Activated T-helper 1 cell treated with anti-CD3 and anti-CD28 coated beads, Interleukin-2, amount 50 U/mL, for 16 hours (primary cell): ENCODE data around the gene TNN.

ENCODE experiments used
- DNase-seq, 2 donors: peaks; one replicate each; pipeline ENCODE4 v3.0.0-alpha.2; 2020; ENCODE audit warnings: low read depth in 1 of 2, low spot score in 1 of 2

TNN gene

DNA sequence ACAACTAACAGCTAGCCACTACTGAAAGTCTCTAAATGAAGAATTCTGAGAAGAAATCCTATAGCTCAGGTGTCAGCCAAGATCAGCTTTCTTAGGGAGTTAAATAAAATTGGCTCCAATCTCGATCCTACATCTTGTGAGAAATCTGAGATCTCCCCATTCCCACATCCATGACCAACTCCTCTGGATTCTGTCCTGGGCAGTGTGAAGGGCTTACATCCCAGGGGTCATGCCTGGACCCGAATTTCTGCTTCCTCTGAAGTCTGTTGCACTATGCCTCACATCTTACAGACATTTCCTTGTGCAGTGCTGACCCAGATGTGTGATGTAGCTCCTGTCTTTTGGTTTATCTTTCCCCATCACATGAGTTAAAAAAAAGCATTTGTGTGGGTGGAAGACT is 4.8 kb upstream of the TNN start:
- no peak for DNase-seq

DNA sequence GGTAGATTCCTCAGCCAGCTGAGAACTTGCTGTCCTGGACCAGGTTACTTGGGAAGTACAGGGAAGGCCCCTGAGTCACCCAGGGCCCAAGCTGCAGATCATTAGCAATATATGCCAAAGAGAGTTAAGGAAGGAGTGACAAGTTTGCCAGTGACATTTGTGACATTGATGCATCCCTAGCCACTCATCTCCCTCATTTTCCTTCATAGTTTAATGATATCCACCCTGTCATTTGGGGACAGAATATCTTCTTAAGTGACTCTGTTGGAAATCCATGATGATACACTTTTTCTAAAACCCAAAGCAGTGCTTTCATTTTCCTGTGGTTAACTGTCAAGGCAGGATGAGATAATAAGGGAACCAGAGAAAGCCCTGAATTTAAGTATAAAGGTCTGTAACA is 3.2 kb downstream of the TNN start:
- no peak for DNase-seq

DNA sequence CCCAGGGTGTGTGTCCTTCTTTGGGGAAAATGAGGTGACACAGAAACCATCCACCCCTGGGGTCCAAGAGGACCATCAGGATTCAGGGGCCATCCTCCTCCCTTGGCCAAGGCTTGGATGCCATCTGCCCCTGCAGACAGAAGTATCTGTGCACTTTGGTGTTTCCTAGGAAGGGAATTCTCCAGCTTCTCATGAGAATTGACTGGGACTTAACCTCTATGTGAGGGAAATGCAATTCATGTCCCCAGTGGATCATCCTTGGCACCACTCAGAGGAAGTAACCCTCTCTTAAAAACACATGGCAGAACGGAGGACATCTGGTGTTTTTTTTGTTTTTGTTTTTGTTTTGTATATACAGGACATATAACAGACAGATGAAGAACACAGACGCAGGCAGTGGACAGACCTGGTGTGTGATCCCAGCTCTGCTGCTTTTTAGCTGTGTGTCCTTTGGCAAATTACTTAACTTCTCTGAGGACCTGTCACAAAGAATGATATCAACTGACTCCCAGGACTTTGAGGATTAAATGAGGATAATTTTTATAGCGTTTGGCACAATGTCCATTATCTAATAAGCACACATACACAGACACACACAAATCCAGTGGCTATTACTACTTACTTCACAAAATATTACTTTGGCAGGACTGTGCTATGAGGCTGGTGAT is 3.8 kb downstream of the TNN start:
- DNase-seq, result no peak

DNA sequence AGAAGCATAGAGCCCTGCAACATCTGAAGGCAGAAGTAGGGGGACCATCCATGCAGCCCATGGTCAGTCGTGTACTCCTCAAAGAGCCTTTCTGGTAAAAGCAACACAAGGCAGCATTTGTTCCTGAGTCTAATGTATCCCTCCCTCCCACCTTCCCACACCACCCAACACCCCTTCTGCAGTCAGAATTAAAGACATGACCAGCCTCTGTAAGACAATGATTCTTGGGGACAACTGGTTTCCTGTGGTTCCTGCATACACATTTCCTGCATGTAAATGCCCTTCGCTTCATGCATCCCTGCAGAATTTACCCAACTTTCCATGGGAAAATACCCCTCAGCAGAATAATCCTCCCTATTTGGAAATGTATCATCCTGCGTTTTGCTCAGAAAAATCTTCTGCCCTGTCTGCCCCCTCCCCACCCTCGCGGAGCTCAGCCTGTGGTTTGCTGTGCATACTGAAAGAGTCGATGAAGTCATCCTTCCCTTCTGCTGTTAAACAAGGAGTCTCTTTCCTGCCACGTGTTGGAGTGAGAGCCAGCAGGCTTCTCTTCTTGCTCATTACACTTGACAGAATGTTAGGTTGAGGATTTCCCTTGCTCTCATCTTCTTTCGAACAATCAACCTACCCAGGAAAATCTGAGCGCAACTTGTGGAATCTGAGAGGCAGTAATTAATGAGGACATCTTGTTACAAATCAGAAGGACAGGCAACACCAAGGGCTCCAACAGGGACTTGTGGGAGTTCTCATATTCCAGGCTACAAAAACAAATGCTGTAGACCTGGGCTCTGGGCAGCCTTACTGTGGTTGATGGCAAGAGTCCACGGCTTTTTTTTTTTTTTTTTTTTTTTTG is 4.7 kb downstream of the TNN start:
- DNase-seq, result no peak

DNA sequence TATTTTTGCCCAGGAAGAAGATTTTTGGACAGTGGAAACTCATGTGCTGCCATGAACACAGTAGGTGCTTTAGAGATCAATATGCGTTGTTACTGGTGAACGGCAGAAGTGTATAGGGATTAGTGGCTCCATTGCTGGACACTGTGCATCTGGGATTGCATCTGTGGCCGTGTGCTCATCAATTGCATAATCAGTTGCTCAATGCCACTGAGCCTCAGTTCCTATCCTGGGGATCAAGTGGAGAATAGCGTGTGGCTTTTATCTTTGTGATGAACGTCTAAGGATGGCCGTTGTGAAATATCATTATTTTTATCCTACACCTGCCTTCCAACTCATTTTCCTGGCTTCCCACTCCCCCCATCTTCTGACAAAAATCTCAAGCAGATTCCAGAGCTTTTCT is 5.4 kb downstream of the TNN start:
- no peak for DNase-seq

DNA sequence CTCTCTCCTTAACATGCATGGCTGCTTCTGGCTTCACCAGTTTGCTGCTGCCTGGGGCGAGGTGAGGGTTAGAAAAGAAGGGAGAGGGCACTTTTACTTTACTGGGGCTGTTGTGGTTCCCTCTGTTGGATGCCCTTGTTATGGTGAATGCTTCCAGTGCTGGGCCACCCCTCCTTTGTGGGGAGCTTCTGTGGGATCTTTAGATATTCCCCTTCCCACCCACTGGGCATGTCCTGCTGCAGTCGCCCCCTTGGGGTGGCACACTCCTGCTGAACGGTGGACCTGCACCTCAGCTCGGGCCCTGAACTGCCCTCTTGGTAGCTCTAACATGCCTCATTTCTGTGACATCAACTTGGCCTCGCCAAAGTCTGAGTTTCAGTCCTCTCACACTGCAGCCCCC is 6.0 kb downstream of the TNN start:
- no peak for DNase-seq

DNA sequence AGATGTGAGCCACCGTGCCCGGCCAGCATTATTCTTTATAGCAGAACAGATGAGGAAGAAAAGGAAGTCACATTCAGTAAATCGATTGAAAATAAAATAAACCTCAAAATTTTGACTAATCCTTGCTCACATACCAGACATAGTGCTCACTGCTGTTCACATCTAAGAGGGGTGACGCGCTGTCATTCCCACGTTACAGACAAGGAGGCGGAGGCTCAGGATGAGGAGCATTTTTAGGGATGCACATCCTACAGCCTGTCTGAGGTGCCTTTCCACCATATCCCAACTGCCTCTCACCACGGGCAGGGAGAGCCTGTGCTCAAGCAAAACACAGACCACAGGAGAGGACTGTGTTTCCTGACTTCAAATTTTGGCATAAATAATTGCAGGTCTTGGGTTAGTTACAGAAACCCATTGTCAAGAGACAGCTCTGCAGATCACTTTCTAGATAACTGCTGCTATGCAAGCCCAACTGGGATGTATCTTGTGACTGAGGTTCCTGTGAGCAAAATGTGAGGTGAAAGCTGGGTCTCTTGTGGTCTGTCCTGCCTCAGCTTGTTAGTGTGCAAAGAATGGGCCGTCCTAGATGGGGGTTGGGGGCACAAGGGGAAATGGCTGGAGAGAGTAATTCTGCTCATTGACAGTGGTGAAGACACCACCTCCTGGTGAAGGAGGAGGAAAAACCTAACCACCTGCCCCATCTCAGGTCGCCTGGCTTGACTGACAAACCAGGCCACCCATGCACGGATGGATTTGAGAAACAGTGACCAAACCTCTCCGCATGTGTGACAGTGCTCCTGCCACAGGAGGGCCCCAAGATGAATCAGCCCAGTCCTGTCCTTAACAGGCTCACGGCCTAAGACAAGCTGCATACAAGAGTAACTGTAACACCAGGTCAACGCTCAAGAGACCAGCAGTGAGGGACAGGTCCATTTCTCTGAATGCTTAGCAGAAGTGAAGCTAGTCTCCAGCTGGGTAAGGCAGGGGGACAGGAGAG is 8.2 kb downstream of the TNN start:
- DNase-seq, result no peak

DNA sequence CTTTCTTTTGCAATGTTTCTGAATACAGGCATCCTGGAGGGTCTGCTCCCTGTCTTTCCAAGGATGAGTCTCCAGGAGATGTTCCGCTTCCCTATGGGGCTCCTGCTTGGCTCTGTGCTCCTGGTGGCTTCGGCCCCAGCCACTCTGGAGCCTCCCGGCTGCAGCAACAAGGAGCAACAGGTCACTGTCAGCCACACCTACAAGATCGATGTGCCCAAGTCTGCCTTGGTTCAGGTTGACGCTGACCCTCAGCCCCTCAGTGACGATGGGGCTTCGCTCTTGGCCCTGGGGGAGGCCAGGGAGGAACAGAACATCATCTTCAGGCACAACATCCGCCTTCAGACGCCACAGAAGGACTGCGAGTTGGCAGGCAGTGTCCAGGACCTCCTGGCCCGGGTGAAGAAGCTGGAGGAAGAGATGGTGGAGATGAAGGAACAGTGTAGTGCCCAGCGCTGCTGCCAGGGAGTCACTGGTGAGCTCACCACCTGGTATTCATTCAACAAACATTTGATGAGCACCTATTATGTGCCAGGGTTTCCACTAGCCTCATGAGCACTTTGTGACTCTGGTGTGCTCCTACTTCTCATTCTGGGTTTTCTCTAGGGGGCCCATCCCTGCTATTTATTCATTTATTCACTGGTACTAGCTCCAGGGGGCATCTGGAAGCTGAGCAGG is 9.9 kb downstream of the TNN start:
- DNase-seq, result no peak

DNA sequence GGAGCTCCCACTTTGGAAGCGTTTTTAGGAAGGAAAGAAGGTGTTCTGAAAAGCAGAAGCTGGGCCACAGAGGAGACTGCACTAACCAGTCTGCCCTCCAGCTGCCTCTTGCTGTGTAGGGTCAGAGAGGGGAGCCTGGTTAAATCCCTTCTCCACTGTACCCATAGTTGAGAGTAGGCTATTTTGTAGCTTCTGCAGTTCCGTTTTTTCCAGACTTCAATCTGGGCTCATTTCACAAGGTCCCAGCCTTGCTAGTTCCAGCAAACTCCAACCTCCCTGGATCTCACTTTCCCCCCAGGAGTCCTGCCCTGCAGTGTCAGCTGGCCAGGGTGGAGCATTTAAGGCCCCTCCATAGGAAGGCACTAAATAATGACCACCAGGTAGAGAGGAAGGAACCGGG is 11.0 kb downstream of the TNN start:
- no peak for DNase-seq

DNA sequence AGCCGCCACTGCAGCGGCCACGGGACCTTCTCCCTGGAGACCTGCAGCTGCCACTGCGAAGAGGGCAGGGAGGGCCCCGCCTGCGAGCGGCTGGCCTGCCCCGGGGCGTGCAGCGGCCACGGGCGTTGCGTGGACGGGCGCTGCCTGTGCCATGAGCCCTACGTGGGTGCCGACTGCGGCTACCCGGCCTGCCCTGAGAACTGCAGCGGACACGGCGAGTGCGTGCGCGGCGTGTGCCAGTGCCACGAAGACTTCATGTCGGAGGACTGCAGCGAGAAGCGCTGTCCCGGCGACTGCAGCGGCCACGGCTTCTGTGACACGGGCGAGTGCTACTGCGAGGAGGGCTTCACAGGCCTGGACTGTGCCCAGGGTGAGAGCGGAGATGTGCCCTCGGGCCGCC is 11.7 kb downstream of the TNN start:
- DNase-seq, result no peak

DNA sequence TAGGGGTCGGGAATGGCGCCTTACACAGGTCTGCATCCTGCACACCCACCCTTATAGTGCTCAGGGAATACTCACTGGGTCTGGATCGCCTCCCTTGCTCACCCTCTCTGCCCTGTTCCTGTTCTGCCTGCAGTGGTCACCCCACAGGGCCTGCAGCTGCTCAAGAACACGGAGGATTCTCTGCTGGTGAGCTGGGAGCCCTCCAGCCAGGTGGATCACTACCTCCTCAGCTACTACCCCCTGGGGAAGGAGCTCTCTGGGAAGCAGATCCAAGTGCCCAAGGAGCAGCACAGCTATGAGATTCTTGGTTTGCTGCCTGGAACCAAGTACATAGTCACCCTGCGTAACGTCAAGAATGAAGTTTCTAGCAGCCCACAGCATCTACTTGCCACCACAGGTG is 12.4 kb downstream of the TNN start:
- DNase-seq, result no peak

DNA sequence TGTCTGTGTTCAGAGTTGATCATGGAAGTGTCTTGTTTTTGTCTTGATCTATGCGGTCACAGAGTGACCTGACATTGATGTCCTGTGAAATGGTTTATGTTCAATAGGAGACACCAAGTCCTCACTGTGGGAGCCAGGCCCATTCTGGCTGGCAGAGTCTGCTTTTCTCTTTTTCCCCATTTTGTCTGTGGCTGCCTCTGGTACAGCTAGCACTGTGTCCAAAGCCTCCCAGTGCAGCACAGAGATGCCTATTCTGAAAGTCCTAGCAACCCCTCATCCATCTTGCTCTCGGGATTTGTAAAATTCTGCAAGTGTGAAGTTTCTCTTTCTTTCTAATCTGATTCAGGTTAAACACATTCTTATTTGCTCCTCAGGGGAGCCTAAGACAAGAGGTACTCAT is 14.3 kb downstream of the TNN start:
- DNase-seq, result no peak

DNA sequence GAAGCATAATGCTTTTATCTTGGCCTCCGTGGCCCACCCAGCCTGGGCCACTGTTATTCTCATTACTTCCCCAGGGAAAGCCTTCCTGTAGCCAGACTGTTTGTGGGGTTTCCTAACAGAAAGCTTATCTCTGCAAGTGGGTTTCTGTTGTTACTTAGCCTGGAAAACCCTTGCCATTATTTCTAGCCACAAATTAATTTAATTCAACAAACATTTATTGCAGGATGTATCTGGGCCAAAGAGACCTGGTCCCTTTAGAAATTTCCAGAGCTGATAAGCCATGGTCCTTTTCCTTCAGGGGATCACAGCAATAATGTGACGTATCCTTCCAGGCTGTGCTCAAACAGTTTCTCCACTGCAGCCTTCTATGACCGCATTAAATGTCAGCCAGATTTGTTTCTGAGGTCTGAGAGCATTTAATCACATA is 20.9 kb downstream of the TNN start:
- no peak for DNase-seq

DNA sequence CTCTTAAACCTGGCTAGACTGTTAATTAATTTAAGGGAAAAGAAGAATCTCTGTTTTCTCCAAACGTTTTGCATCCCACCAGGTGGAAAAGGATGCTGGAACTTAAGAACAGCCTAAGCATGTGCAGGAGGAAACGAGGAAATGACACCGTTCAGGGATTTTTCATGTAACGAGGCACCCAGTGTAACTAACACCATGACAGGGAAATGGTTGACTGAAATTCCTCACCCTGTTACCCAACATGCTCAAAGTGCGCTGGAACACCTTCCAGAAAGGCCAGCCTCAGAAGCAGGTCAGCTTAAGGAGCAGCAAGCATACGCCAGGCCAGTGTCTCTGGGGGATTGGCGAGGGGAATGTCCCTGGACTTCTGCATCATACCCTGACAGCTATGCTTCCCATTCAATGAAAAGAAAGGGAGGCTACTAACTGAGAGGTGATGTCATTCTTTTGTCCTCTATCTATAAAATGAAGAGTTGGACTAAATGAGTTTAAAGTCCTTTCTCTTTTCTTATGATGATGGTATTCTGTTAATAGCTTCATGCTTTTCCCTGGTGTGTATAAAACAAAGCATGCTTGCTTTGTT is 21.6 kb downstream of the TNN start:
- no peak for DNase-seq

DNA sequence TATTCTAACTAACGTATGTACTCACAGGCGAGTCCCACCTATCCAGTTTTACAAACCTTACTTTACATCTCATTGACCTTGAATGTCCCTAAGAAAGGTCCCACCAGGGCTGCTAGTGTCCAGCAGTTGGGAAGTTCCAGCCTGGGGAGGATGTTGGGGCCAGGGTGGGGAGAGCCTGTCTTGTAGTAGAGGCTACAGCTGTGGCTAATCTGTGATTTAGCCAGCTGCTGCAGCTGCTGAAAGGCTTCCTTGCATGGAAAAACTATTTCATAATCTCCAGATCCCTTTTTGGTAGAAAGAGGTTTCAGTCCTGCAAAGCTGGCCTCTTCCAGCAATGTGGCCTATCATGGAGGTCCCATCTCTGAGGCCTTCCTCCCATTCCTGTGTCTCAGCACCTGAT is 23.1 kb downstream of the TNN start:
- DNase-seq, result no peak

DNA sequence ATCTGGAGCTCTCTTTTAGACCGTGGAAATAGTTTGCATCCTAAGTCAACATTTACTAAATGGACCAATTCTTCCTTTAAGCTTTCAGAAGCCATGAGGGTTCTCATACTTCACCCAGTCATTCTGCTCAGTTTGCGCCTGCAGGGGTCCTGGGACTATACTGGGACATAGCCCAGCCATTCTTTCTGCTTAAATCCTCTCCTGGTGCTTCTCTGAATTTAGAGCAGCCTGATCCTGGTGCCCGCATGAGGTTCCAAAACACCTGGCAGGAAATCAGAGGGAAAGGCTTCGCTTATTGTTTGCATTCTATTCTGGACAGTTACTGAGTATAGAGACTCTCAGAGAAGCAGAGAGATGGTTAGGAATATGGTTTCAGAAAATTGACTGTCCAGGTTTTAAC is 27.0 kb downstream of the TNN start:
- DNase-seq, result no peak

DNA sequence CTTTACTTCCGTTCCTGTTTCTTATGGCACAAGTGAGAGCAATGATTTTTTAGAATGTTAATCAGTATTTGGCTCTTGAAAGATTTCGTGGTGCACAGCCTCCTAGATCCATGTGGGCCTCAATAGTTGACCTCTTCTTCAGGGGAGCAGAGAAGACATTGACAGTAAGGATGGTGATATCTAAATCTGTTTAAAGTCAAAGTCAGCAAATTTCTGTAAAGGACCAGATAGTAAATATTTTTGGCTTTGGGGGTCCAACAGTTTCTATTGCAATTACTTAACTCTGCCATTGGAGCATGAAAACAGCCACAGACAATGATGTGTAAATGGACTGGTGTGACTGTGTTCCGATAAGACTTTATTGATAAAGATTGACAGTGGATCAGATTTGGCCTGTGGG is 27.4 kb downstream of the TNN start:
- DNase-seq, result no peak

DNA sequence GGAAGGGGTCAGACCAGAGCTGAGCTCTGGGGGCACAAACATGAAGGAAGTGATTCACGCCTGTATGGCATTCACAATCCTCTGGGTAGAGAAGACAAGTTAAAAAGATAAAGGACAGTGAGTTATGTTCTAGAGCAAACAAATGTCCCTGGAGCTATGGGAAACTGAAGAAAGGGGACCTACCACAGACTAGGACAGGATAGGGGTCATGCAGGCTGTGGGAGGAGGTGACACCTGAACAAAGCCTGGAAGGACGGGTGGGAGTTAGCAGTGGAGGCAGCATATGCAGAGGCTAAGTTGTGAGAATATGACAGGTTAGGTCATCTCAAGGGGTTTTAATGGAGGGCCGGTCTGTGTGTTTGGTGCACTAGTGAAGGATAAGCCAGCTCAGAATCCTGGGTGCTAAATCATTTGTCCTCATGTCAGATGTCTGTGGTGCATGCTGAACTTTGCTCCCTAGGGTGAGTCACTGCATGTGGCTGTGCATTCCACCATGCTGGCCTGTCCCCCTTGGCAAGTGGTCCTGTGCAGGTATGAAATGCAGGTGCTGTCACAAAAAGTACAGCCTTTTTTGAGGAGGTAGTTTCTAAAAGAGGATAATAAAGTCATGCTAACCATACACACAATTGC is 28.5 kb downstream of the TNN start:
- no peak for DNase-seq

DNA sequence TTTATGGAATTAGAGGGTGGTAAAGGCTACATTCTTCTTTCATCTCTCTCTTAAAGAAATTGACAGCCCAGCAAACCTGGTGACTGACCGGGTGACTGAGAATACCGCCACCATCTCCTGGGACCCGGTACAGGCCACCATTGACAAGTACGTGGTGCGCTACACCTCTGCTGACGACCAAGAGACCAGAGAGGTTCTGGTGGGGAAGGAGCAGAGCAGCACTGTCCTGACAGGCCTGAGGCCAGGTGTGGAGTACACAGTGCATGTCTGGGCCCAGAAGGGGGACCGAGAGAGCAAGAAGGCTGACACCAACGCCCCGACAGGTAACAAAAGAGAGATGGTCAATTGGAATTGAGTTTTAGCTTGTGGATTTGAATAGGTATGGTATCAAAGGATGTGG is 29.7 kb downstream of the TNN start:
- no peak for DNase-seq

DNA sequence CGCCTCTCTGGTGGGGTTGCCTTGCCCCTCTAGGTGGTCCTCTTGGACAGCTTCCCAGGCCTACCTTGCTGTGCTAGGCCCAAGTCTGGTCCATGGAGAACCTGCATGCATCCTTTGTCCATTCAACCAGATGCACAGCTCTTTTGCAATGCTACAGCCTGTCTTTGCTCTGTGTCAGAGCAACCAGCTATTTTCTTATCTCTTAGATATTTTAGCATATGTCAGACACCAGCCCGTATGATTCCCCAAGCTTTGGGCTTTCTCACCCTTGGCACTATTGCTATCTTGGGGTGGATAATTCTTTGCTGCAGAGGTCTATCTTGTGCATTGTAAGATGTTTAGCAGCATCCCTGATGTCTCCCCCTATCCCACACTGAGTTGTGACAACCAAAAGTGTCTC is 32.3 kb downstream of the TNN start:
- no peak for DNase-seq
